Measurements from ENCODE around the gene SLC25A26. TPM values are rescaled to one million over a fixed set of nuclear protein-coding genes. Genes with fewer than 3 reads are reported as not detected.
"Not testable (repeated sequence)": the region's sequence is repeated elsewhere in the genome, so short reads cannot be mapped to it uniquely, and the experiment has no call there.

Gene SLC25A26
- total RNA-seq, 1 donor from 2014 or later = 15.5 TPM

DNA sequence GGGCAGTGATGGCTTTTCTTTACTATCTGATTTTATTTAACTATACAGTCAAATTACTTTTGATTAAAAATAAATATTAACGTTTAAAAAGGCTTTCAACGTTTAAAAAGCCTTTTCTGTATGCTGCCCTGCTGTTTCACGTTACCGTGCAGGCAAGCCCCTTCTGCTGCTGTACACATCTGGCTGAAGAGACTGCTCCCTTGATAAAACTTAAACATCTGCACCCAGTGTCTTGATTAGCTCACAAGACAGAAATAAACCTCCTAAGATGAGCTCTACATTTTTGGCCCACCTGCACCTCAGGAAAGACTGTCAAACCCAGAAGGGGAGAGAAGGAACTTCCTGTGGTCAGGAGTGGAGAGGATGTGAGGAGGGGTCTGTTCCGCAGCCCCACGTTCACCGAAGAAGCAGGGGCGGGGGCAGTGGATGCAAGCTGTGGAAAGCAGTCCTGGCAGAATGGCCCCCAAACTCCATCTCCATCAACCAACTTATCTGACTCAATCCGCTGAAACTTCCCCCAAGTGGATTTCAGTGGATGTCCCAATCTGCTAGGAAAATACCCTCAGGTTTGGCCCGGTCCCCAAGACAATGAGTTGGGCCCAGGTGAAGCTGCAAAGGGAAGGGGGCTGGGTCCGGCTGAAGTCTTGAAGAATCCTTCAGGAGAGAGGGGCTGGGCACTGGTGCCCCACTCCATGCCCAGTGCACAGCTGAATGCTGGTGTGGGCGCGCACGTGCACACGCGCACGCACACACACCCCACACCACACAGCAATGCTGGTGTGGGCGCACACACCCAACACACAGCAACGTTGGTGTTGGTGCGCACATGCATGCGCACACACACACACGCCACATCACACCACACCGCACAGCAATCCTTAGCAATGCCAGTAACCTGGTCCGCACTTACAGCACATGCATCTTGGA lies 191.4 kb downstream of the SLC25A26 start:
- no peak for DNase-seq

GRCh38 chr3:66413151-66413751 lies 192.4 kb downstream of the SLC25A26 start:
- DNase-seq = no peak

- DNase-seq = no peak
These were observed 194.0 kb downstream of the SLC25A26 start for GRCh38 chr3:66414846-66415245.

GRCh38 chr3:66415867-66416428 lies 195.1 kb downstream of the SLC25A26 start:
- no peak for DNase-seq

DNA sequence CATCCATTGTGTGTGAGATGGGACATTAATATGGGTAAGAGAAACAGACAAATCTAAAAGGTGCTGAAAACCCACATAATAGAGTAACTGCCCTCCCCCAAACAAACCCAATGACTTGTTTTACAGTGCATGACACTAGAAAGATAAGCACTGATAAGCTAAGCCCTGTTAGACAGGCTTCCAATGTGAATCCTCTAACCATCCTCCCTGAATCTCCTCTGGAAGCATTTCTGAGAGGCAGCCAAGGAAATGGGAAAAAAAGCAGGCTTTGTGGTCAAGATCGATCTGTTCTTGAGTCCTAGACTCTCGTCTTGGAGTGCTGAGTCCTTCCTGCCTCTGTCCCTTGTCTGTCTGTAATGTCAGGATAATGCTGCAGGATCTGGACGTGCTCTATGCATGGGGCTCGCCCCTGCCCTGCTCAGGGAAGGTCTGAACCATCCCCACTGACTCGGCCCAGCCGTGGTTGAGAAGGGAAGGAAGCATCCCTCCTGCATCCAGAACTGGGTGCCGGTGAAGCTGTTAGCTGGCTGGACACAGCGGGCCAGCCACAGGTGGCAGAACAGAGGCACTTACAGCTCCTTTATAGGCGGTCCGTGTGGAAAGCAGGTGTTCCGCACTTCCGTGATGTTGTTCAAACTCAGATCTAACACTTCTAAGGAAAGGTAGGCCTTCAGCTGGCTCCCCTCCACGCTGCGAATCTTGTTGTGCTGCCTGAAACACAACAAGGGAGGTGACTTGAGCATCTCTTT lies 195.9 kb downstream of the SLC25A26 start:
- DNase-seq = no peak

GRCh38 chr3:66418475-66418931 lies 197.7 kb downstream of the SLC25A26 start:
- DNase-seq = no peak

DNA sequence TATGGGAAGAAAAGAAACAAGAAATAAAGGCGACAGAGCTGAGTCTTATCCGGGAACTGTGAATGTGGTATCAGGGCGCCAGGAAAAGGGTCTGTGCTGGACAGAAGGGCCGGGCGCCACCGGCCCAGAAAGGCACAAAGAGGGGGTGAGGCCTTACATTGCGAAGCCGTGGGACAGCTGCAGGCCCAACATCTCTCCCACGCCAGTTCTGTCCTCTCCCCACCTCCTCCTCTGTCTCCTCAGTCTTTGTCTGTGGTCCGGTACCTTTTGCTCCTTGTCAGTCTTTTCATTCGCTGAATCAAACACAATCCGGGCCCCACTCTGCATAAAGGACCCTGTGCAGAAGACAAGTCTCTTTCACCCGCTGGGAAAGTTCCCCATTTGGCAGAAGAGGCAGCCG lies 198.2 kb downstream of the SLC25A26 start:
- DNase-seq = no peak

- not testable (repeated sequence) for DNase-seq
These were observed 200.3 kb downstream of the SLC25A26 start for GRCh38 chr3:66421144-66421543.

GRCh38 chr3:66421893-66422292 lies 201.1 kb downstream of the SLC25A26 start:
- not testable (repeated sequence) for DNase-seq

DNA sequence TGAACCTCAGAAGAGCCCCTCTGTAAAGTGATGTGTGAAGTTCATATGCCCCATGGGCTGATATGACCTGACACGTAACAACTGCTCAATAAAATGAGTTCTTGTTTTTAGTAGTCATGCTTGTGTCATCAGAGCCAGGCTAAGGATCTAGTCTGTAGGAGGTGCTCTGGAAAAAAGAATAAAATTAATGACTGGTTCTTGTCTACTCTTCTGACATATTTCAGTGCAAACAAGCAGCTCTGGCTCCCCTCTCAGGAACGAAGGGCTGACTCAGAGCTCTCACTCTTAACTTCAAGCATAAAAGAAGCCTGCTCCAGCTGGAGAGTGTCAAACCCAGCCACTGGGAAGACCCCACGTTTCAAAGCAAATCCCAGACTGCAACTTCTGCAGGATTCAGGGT lies 203.0 kb downstream of the SLC25A26 start:
- DNase-seq = no peak

- no peak for DNase-seq
These were observed 204.2 kb downstream of the SLC25A26 start for GRCh38 chr3:66425032-66425431.

DNA sequence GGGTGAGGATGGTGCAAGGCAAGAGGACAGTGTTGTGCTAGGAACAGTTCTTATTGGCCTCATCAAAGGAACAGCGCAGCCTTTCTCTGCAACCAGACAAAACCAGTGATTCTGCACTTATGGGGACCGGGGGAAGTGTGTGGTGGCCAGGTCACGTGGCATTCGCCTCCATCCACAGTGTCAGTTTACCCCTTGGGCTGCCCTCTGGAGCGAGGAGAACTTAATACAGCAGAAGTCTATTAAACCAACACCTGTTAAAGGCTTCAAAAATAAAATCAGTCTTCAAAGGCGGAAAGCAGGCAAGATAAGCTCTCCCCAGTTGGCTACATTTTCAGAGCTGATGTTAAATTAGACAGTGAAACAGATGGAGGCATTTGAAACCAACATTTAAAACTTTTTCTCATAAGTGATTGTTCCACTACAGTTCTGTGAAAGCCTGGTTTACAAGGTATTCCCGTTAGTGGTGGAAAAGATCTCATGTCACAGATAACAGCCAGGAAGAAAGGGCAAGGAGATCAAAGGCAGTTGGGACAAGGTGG lies 204.8 kb downstream of the SLC25A26 start:
- no peak for DNase-seq

DNA sequence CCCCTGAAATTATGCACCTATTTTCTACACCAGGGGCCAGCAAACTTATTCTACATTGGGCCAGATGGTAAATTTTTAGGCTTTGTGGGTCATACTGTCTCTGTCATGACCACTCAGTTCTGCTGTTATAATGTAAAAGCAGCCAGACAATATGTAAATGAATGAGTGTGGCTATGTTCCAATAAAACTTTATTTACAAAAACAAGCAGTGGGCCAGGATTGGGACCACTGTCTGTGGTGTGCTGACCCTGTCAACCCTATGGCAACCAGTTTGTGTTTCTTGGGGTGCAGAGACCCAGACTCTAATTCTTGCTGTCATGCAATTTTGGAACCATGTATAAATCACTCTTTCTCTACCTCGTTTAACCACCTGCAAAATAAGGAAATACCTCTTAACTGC lies 205.3 kb downstream of the SLC25A26 start:
- no peak for DNase-seq

DNA sequence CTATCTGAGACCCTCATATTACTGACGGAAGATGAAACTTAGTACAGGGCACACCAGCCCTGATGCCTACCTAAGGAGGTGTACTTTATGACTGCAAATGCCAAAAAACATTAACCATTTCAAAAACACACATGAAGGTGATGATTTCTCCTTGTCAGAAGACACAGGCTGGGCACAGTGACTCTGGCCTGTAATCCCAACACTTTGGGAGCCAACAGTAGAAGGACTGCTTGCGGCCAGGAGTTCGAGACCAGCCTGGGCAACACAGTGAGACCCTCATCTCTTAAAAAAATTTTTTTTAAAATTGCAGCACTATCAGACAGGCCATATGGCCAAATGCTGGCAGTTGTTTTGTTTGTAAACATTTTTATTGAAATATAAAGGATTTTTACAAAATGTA lies 206.6 kb downstream of the SLC25A26 start:
- no peak for DNase-seq

DNA sequence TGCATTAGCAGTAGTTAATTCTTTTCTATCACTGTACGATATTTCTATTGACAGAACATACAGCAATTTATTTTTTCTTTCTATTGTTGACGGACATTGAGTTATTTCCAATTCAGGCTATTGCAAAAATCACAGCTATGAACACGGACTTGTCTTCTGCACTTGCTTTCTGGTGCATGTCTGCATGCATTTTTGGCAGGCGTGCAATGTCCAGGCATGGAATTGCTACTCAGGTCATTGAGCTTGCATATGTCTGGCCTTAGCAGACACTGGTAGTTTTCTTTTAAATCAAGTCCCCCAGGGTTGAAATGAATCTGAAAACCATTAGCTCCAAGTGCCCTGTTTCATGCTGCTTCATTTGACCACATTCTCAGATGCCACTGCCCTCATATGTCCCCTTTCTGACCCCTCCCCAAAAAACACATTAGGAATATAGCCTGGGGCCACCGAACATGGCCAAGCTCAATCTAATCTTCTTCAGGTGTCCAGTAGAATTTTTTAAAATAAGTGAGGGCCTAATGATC lies 207.2 kb downstream of the SLC25A26 start:
- no peak for DNase-seq

Small RNAs within 50 kb of the gene (small RNA-seq; reads per million reads assigned to genes)
- not detected for gene RN7SL482P (ENCODE audit: low replicate concordance)
- gene RNU6-787P (ENCODE audit: low replicate concordance) = not detected

Other genes with a start within 250 kb of the SLC25A26 start
- 45.3 TPM for gene MAGI1, start 182.1 kb upstream of the SLC25A26 start, total RNA-seq

Data from skin of body (tissue), 3 donors.